ENCODE measurements around the gene ANO7. TPM values are rescaled to one million over a fixed set of nuclear protein-coding genes. Genes with fewer than 3 reads are reported as not detected.

Gene ANO7
- total RNA-seq, 2 experiments from 2014 or later, result 0.53 to 1.1 TPM

- CTCF ChIA-PET, result no interaction called here
- peaks cover 5% of the 10 kb centered on the region for H3K9me3 Mint-ChIP-seq (ENCODE audit: low read depth)
- H3K36me3 Mint-ChIP-seq, result peaks cover 16% of the 10 kb centered on the region
- no peak overlapping the region for H3K27ac Mint-ChIP-seq
- ATAC-seq, result no peak
- no peak for DNase-seq
- H3K27me3 Mint-ChIP-seq, result no peaks in the 10 kb centered on the region
- peak overlapping the region; percentile 80 for H3K4me3 Mint-ChIP-seq
- H3K4me1 Mint-ChIP-seq, result peaks cover 33% of the 10 kb centered on the region
Observed at GRCh38 chr2:241270531-241270930, 82.1 kb downstream of the ANO7 start.

- Mint-ChIP-seq H3K27ac (peak overlapping the region; percentile 77), H3K4me3 (peak overlapping the region; percentile 80), H3K27me3 (no peaks in the 10 kb centered on the region), H3K4me1 (peaks cover 33% of the 10 kb centered on the region), H3K9me3 (ENCODE audit: low read depth) (peaks cover 8% of the 10 kb centered on the region), H3K36me3 (peaks cover 27% of the 10 kb centered on the region)
- ATAC-seq, result peak; percentile 60
- DNase-seq, result peak; percentile 61
- CTCF ChIA-PET, result no interaction called here
Observed at GRCh38 chr2:241271706-241272302, 83.3 kb downstream of the ANO7 start.

GRCh38 chr2:241272303-241273209 lies 84.1 kb downstream of the ANO7 start:
- peak; percentile 86 for ATAC-seq
- Mint-ChIP-seq H3K9me3 (ENCODE audit: low read depth) (peaks cover 8% of the 10 kb centered on the region), H3K27ac (peak overlapping the region; percentile 22), H3K36me3 (peaks cover 32% of the 10 kb centered on the region), H3K27me3 (no peaks in the 10 kb centered on the region), H3K4me3 (peak overlapping the region; percentile 65), H3K4me1 (peaks cover 35% of the 10 kb centered on the region)
- peak; percentile 55 for DNase-seq
- CTCF ChIA-PET, result no interaction called here

DNA sequence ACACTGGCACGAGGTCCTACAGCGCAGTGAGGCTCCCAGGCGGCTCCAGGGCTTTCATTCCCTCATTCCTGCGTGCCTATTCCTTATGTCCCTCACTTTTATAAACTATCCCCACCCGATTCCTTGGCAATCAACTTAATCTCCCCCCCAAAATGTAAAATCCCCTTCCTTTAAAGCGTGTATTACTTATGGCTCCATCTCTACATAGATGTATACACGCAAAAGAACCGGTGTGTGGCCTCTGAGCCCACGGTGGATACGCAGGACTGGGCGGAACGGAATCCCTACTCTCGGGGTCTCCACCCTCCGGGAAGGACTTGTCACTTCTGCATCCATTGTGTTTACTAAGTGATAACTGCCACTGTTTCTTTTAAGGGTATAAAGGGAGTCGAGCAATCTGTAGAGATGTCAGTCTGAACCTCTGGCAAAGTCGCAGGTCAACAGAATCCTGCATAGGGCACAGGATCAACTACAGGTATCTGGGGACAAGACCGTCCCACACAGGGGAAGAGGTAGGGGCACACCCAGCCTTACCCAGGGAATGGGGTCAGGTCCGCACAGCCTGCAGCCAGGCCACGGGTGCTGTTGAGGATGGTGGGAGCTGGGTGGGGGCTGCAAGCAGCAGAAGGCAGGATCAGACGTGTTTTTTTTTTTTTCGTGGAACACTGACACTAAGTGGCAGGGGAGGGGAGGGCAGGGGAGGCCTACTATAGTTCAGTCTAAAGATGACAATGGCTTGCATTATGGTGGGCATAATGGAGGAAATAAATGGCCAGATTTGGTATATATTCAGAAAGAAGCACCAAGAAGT lies 84.9 kb downstream of the ANO7 start:
- ATAC-seq (no peak), DNase-seq (no peak)
- CTCF ChIA-PET, result no interaction called here
- peak overlapping the region; percentile 65 for H3K4me3 Mint-ChIP-seq
- H3K27me3 Mint-ChIP-seq, result no peaks in the 10 kb centered on the region
- peaks cover 29% of the 10 kb centered on the region for H3K36me3 Mint-ChIP-seq
- peaks cover 8% of the 10 kb centered on the region for H3K9me3 Mint-ChIP-seq (ENCODE audit: low read depth)
- H3K4me1 Mint-ChIP-seq, result peaks cover 32% of the 10 kb centered on the region
- H3K27ac Mint-ChIP-seq, result no peak overlapping the region

DNA sequence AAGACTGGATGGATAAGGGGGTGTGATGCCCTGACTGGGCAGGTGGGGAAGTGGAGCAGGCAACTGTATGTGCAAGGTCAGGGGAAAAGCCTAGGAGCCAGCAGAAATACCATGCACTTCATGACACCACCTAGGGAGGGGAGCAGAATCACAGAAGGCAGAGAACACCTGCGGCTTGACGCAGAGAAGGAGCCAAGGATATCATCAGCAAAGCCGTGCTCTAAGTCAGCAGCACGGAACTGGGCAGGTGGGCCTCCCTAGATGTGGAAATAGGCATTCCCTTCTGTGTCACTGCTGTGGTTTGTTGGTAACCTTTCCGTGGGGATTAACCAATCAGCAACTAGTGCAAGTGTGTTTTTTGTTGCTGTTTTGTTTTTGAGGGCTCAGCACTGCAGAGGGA lies 85.7 kb downstream of the ANO7 start:
- Mint-ChIP-seq H3K27ac (no peak overlapping the region), H3K9me3 (ENCODE audit: low read depth) (peaks cover 8% of the 10 kb centered on the region), H3K4me3 (no peak overlapping the region), H3K4me1 (peaks cover 28% of the 10 kb centered on the region), H3K36me3 (peaks cover 29% of the 10 kb centered on the region), H3K27me3 (no peaks in the 10 kb centered on the region)
- CTCF ChIA-PET, result no interaction called here
- ATAC-seq (no peak), DNase-seq (no peak)

Other genes with a start within 250 kb of the ANO7 start
- gene SNED1, start 190.1 kb upstream of the ANO7 start, total RNA-seq, result 1 to 10 TPM; 3.6 to 4.6 TPM
- 10 to 100 TPM; 31.5 to 33.0 TPM for gene MTERF4, start 86.4 kb upstream of the ANO7 start, total RNA-seq
- gene PASK, start 39.2 kb upstream of the ANO7 start, total RNA-seq, result 10 to 100 TPM; 65.1 to 71.9 TPM
- 10 to 100 TPM; 86.4 to 99.5 TPM for gene PPP1R7, start 38.2 kb upstream of the ANO7 start, total RNA-seq
- 100 to 1,000 TPM; 176 to 232 TPM for gene HDLBP, start 127.0 kb downstream of the ANO7 start, total RNA-seq
- gene SEPTIN2, start 127.2 kb downstream of the ANO7 start, total RNA-seq, result 100 to 1,000 TPM; 242 to 290 TPM
- 10 to 100 TPM; 24.0 to 25.4 TPM for gene FARP2, start 167.6 kb downstream of the ANO7 start, total RNA-seq